SK-N-SH treated with all-trans-retinoic acid at 6 μM for 48 hours (cell line): ENCODE results near the gene OR8B3.
"Not testable (repeated sequence)": the region's sequence is repeated elsewhere in the genome, so short reads cannot be mapped to it uniquely, and the experiment has no call there.

ENCODE experiments used
- ARNTL ChIP-seq: fragments of 450-650 bp; formaldehyde crosslinking; IDR thresholded peaks from 2 replicates; pipeline ENCODE4 v1.5.0; 2020; ENCODE audit warnings: low read depth, mild to moderate bottlenecking, moderate library complexity, borderline replicate concordance
- RARB ChIP-seq: fragments of 250-450 bp; sonication (Bioruptor Pico); IDR thresholded peaks from 2 replicates; pipeline ENCODE4 v1.8.0; 2021; ENCODE audit warnings: mild to moderate bottlenecking, moderate library complexity
- SNAI2 ChIP-seq: fragments of 250-450 bp; sonication (Bioruptor Pico); IDR thresholded peaks from 2 replicates; pipeline ENCODE4 v1.5.0; 2020; ENCODE audit warnings: mild to moderate bottlenecking, moderate library complexity
- ZC3H10 ChIP-seq: fragments of 250-450 bp; sonication (Bioruptor Pico); IDR thresholded peaks from 2 replicates; pipeline ENCODE4 v1.5.1; 2021; ENCODE audit warnings: mild to moderate bottlenecking, moderate library complexity
- ZFP30 ChIP-seq: fragments of 450-650 bp; formaldehyde crosslinking; IDR thresholded peaks from 2 replicates; pipeline ENCODE4 v1.5.0; 2022; ENCODE audit warnings: mild to moderate bottlenecking, moderate library complexity
- TF ChIP-seq, protein P1 (sequence below): fragments of 250-450 bp; sonication (Bioruptor Pico); IDR thresholded peaks from 2 replicates; pipeline ENCODE4 v1.8.0; 2020; ENCODE audit warnings: mild to moderate bottlenecking, moderate library complexity, borderline replicate concordance
- TF ChIP-seq, protein P2 (sequence below): fragments of 250-450 bp; sonication (Bioruptor Pico); IDR thresholded peaks from 2 replicates; pipeline ENCODE4 v1.5.0; 2020; ENCODE audit warnings: mild to moderate bottlenecking, moderate library complexity
- TF ChIP-seq, protein P3 (sequence below): fragments of 250-450 bp; sonication (Bioruptor Pico); IDR thresholded peaks from 2 replicates; pipeline ENCODE4 v1.5.1; 2021; ENCODE audit warnings: mild to moderate bottlenecking, moderate library complexity
- TF ChIP-seq, protein P4 (sequence below): fragments of 250-450 bp; sonication (Bioruptor Pico); IDR thresholded peaks from 2 replicates; pipeline ENCODE4 v1.5.1; 2020; ENCODE audit warnings: low read depth, mild to moderate bottlenecking, moderate library complexity

DNA sequence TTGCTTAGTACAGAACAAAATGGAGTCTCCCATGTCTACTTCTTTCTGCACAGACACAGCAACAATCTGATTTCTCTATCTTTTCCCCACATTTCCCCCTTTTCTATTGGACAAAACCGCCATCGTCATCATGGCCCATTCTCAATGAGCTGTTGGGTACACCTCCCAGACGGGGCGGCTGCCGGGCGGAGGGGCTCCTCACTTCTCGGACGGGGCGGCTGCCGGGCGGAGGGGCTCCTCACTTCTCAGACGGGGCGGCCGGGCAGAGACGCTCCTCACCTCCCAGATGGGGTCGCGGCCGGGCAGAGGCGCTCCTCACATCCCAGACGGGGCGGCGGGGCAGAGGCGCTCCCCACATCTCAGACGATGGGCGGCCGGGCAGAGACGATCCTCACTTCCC lies 4.4 kb upstream of the OR8B3 start:
- not testable (repeated sequence) for TF ChIP-seq ARNTL (CRISPR knock-in tag); RARB; ZC3H10 (CRISPR knock-in tag); SNAI2 (CRISPR knock-in tag); ZFP30
- TF ChIP-seq, protein P1, sequence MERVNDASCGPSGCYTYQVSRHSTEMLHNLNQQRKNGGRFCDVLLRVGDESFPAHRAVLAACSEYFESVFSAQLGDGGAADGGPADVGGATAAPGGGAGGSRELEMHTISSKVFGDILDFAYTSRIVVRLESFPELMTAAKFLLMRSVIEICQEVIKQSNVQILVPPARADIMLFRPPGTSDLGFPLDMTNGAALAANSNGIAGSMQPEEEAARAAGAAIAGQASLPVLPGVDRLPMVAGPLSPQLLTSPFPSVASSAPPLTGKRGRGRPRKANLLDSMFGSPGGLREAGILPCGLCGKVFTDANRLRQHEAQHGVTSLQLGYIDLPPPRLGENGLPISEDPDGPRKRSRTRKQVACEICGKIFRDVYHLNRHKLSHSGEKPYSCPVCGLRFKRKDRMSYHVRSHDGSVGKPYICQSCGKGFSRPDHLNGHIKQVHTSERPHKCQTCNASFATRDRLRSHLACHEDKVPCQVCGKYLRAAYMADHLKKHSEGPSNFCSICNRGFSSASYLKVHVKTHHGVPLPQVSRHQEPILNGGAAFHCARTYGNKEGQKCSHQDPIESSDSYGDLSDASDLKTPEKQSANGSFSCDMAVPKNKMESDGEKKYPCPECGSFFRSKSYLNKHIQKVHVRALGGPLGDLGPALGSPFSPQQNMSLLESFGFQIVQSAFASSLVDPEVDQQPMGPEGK, result not testable (repeated sequence)
- TF ChIP-seq, protein P2, sequence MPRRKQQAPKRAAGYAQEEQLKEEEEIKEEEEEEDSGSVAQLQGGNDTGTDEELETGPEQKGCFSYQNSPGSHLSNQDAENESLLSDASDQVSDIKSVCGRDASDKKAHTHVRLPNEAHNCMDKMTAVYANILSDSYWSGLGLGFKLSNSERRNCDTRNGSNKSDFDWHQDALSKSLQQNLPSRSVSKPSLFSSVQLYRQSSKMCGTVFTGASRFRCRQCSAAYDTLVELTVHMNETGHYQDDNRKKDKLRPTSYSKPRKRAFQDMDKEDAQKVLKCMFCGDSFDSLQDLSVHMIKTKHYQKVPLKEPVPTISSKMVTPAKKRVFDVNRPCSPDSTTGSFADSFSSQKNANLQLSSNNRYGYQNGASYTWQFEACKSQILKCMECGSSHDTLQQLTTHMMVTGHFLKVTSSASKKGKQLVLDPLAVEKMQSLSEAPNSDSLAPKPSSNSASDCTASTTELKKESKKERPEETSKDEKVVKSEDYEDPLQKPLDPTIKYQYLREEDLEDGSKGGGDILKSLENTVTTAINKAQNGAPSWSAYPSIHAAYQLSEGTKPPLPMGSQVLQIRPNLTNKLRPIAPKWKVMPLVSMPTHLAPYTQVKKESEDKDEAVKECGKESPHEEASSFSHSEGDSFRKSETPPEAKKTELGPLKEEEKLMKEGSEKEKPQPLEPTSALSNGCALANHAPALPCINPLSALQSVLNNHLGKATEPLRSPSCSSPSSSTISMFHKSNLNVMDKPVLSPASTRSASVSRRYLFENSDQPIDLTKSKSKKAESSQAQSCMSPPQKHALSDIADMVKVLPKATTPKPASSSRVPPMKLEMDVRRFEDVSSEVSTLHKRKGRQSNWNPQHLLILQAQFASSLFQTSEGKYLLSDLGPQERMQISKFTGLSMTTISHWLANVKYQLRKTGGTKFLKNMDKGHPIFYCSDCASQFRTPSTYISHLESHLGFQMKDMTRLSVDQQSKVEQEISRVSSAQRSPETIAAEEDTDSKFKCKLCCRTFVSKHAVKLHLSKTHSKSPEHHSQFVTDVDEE (CRISPR knock-in tag), result not testable (repeated sequence)
- TF ChIP-seq, protein P3, sequence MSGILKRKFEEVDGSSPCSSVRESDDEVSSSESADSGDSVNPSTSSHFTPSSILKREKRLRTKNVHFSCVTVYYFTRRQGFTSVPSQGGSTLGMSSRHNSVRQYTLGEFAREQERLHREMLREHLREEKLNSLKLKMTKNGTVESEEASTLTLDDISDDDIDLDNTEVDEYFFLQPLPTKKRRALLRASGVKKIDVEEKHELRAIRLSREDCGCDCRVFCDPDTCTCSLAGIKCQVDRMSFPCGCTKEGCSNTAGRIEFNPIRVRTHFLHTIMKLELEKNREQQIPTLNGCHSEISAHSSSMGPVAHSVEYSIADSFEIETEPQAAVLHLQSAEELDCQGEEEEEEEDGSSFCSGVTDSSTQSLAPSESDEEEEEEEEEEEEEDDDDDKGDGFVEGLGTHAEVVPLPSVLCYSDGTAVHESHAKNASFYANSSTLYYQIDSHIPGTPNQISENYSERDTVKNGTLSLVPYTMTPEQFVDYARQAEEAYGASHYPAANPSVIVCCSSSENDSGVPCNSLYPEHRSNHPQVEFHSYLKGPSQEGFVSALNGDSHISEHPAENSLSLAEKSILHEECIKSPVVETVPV (CRISPR knock-in tag), result not testable (repeated sequence)
- TF ChIP-seq, protein P4, sequence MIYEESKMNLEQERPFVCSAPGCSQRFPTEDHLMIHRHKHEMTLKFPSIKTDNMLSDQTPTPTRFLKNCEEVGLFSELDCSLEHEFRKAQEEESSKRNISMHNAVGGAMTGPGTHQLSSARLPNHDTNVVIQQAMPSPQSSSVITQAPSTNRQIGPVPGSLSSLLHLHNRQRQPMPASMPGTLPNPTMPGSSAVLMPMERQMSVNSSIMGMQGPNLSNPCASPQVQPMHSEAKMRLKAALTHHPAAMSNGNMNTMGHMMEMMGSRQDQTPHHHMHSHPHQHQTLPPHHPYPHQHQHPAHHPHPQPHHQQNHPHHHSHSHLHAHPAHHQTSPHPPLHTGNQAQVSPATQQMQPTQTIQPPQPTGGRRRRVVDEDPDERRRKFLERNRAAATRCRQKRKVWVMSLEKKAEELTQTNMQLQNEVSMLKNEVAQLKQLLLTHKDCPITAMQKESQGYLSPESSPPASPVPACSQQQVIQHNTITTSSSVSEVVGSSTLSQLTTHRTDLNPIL (CRISPR knock-in tag), result not testable (repeated sequence)
